Dedifferentiated amniotic fluid mesenchymal stem cell (primary cell): ENCODE results near the gene SFXN1.
"Not testable (repeated sequence)": the region's sequence is repeated elsewhere in the genome, so short reads cannot be mapped to it uniquely, and the experiment has no call there.

Experiments
- DNase-seq: peaks from one replicate; pipeline ENCODE4 v3.0.0-alpha.2; 2016; ENCODE audit errors: extremely low spot score

The SFXN1 gene, protein sequence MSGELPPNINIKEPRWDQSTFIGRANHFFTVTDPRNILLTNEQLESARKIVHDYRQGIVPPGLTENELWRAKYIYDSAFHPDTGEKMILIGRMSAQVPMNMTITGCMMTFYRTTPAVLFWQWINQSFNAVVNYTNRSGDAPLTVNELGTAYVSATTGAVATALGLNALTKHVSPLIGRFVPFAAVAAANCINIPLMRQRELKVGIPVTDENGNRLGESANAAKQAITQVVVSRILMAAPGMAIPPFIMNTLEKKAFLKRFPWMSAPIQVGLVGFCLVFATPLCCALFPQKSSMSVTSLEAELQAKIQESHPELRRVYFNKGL

DNA sequence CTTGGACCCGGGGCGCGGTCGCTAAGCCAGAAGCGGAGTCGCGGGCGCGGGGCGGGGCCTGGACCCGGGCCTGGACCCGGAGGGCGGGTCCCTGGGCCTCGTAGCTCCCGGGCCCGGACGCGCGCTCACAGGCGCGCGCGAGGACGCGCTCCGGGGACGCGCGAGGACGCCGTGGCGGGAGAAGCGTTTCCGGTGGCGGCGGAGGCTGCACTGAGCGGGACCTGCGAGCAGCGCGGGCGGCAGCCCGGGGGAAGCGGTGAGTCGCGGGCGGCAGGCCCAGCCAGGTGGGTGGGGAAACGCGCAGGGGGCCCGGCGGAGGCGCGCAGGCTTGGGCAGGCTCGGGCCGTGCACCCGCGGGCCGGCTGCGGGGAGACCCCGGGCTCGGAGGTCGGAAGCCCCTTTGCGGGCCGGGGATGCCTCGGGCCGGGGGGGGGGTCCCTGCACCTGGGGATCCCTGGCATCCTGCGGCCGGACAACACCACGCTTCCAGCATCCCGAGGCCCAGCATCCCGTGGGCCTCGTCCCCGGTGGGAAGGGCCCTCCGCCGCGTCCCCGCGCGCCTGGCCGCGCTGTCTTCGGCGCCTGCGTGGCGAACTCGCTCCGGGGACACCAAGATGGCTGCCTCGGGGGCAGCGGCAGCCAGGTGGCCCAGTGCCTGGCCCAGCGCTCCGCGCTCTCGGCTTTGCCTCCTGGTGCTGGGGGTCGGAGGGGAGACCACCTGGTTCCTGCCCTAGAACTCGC is at the start of gene SFXN1:
SFXN1 (plus strand) TSS at position 177 of the 741 bp plus-strand sequence. CDS start 13,544 bp downstream, outside the sequence.
- DNase-seq, result peak; percentile 40

DNA sequence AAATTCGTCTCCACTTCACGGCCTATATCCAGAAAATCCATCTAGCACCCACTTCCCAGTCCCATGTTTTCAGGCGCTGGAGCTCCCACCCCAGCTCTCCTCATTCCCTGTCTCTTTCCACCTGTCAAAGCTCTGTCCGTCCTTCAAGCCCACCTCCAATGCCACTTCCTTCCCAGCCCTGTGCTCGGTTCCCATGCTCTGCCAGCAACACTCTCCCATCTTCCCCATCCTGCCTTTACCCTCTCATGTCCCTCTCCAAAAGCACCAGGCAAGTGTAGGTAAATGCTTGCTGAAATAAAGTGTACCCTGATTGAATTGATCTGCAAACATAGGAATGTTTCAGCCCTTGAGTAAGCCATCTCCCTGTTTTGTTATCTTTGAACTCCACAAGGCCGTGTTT is 43.6 kb upstream of the SFXN1 start:
- DNase-seq, result no peak

DNA sequence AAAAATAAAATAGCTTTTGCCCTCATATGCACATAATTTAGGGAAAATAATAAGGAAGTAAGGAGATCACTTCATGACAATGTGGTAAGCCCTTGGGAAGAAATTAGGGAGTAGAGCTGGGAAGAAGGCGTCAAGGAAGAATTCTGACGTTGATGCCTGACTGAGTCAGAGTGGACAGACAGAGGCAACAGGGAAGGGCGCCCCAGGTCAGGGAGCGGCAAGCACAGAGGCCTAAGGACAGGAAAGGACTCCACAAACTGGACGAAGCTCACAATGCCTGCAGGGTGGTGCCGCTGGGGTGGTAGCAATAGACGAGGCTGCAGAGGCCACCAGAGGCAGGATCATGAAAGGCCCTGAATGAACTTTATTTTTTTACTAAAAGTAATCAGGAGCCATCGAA is 42.0 kb upstream of the SFXN1 start:
- DNase-seq, result no peak

DNA sequence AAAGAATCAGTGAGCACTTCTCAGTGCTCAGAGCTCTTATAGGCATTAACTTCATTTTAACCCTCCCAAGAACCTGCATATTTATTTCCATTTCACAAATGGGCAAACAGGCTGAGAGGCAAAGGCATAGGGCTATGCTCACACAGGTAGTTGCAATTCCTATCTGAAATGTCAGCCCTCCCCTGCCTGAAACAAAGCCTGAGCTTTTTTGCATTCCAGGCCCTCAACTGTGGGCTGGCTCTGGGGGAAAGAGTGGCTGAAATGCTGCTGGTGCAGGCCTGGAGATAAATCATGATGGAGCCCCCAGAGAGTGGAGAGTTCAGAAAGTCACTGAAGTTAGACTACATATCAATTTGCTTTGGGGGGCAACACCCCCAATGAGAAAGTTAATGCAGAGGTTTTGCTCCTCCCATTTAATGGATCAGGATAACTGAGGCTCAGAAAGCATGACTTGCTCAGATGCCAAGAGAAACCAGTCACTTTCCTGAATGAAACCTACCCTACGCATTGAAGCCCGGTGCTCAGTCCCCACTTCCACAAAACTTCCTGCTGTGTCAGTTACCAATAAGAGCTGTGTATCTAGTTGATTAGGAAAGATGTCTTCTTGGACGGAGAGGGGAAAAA is 40.0 kb upstream of the SFXN1 start:
- no peak for DNase-seq

DNA sequence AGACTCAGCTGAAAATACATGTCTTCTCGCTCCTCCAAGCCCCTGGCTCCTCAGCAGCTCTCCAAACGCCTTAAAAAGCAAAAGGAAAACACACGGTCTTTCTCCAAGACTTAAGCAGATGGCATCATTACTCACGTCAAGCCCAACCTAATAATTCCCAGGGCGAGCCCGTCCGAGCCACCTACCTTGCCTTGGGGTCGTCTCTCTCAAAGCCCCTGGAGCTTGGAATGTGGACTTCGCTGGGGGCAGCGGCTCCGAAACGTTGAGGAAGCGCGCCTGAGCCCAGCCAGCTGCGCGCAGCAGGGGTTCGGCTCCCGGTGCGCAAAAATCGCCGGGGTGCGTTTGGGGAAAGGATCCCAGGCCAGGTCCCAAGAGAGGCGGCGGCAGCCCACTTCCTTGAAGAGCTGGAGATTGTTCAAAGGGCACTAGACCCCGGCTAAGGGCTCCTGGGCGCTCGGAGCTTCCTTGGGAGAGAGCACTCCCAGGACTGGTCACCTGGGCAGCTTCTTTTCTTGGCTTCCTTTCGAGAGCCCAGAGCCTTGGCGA is 34.8 kb upstream of the SFXN1 start:
- DNase-seq, result no peak

DNA sequence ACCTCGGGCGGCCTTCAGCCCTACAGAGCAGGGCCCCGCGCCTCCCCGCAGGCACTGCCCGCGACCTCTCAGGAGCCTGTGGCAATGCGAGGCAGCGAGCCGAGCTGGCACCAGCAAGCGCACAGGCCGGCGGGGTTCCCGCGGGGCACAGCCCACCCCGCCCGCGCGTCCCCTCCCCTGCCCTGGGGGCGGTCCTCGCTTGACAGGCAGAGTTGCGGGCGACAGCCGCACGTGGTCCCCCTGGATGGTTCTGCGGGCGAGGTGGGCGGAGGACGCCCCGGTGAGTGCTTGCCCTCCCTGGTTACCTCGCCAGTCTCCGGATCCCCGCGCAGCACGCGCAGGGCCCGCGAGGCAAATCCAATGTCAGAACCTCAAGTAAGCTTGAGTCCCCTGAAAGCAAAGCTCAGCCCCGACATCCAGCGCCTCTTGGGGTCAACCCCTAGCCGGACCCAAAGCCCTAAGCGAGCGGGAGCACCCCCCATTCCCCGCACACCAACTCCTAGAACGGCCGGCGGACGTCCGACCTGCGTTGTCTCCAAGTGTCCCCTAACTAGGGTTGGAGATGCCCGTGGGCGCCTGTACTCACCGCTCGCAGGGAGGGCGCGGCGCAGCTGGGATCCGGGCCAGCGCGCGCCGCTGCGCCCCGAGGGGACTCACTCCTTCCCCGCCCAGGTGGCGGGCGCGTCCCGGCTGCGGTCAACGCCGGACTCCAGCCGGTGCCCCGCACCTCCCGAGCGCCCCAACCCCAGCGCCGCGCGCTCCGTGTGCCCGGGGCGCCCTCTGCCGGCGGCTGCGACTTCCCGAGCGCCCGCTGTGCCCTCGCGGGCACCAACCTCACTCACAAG is 34.1 kb upstream of the SFXN1 start, which contains the start of gene DRD1:
DRD1 (minus strand) TSS at position 123 of the 845 bp plus-strand sequence. CDS start 1,083 bp downstream, outside the sequence.
- DNase-seq, result no peak

DNA sequence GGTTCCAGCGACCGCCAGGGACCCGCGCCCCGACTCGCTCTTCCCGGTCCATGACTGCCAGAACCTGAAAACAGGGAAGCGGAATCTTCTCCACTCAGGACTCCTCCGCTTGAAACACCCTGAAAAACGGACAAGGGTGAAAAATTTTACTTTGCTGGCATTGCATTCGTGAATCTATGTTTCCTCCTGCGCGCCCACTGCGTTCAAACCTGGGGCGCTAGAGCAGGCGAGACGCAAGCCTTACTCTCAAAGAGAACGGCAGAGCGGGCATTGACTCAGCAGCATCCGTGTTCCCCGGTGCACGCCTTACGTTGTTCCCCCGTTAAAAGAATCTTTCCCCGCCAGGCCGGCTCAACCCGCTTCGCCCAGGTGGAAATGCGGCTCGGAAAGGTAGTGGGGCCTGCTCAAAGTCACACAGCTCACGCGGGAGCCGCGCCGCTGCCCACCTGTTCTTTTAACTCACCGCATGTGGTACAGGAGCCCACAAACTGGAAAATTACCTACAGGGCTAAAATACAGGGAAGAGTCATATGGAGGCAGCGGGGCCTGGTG is 33.4 kb upstream of the SFXN1 start:
- no peak for DNase-seq

DNA sequence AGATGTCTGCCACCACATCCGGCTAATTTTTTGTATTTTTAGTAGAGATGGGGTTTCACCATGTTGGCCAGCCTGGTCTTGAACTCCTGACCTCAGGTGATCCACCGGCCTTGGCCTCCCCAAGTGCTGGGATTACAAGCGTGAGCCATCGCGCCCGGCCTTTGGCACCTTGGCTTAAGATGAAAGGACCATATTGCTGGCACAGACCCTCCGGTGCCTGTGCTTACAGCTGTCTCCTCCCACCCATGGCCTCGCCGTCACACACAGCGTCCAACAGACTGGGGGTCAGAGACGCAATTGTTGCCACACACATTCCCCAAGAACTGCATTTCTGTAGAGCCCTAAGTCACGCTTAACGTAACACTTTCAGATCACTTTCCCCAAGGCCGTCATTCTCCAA is 32.0 kb upstream of the SFXN1 start:
- DNase-seq, result not testable (repeated sequence)

DNA sequence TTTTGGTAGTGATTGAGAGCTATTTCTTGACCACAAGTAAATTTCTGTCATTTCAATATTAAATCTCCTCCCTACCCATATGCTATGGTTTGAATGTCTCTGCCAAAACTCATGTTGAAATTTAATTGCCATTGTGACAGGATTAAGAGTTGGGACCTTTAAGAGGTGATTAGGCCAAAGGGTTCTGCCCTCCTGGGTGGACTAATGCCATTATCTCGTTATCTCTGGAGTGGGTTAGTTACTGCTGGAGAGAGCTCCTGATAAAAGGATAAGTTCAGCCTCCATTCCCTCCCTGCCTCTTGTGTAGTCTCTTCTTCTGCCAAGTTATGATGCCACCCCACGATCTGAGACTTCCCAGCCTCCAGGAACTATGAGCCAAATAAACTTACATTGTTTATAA is 30.8 kb upstream of the SFXN1 start:
- no peak for DNase-seq

DNA sequence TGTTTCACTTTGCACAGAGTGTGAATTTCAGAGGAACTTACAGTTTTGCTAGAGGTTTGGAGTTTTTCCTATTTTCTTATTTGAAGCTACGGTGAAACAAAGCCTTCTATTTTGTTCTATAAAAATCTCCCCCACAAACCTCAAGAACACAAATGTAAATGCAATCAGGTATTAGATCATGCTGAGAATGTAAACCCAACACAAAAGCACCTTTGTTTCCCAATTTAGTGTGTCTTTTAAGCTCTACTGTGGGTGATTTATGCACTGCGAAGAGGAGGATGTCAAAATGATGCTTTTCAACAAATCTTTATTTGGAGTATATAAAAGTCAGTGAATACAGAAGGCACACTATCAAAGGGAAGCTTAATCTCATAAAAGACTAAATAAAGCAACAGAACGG is 30.1 kb upstream of the SFXN1 start:
- no peak for DNase-seq

DNA sequence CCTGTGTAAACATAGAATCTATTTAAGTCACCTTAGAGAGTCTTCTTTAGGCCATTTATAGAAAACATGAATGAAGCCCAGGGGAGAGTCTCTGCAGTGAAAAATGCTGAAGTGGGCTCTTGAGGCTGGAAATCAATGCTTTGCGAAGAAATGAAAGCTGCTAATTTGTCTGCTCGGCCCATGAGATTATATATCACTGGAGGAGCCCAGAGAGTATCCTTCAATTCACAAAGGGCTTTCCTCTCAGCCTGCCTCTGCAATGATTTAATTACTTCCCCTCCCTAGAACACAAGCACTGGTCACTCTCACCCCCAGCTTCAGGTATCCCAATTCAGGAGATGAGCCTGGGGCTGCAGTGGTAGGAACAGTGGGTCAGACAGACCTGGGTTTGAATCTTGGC is 26.2 kb upstream of the SFXN1 start:
- DNase-seq, result no peak

DNA sequence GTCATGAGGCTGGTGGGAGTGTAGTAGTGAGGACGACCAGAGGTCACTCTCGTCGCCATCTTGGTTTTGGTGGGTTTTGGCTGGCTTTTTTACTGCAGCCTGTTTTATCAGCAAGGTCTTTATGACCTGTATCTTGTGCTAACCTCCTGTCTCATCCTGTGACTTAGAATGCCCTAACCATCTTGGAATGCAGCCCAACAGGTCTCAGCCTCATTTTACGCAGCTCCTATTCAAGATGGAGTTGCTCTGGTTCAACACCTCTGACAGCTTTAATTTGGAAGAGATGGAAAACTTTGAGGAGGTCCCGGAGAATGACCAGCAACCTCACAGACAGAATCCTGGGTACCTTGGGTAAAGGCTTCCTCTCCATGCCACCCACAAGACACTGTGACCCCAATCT is 24.0 kb upstream of the SFXN1 start:
- not testable (repeated sequence) for DNase-seq

DNA sequence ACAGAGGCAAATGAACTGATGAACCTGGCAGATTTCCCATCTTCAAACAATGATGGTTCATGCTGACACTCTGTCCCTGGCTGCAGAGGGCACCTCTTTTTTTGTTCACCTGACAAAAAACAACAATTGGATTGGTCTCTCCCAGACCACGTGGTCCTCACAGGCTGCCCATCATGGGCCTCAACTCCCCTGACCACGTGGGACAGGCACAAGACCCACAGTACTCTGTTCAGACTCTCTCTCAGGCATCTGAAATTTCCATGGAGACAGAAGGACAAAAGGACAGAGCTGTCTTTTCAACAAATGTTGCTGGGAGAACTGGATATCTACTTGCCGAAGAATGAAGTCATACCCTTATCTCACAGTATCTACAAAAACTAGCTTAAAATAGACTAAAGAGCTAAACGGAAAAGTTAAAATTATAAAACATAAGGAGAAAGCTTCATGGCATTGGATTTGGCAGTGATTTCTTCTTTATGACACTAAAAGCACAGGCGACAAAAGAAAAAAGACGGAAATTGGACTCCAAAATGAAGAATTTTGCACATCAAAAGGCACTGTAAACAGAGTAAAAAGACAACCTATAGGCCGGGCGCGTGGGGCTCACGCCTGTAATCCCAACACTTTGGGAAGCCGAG is 22.1 kb upstream of the SFXN1 start:
- DNase-seq, result no peak

DNA sequence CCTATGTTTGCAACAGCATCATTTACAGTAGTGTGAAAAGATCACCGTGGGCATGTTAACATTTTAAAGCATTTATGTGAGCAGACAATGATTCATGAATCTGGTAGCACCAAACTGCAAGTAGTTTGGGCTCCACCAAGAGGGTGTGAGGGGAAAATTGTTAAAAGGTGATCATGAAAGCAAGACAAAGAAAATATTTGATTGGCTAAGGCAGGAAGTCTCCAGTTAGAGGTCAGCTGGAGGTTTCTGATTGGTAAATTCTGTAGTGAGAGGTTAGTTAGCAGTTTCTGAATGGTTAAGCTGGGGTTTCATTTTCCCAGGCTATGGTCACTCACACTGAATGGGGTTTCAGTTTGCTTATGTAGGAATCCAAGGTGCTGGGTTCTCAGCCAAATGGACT is 20.9 kb upstream of the SFXN1 start:
- no peak for DNase-seq

DNA sequence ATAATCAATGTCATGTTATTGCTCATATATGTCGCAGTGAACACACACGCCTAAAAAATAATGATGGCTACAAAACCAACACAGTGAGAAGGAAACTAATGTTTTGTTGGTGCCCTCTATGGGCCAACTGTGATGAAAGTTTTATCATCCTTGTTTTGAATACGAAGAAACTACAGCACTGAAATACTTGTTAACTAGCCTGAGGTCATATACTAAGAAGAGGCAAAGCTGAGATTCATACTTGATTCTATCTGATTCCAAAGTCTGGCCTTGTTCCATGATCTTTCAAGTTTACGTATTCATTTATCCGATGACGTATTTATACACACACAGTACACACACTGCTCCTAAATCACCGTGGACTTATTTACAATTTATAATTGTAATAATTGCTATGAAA is 18.2 kb upstream of the SFXN1 start:
- DNase-seq, result peak; percentile 27

DNA sequence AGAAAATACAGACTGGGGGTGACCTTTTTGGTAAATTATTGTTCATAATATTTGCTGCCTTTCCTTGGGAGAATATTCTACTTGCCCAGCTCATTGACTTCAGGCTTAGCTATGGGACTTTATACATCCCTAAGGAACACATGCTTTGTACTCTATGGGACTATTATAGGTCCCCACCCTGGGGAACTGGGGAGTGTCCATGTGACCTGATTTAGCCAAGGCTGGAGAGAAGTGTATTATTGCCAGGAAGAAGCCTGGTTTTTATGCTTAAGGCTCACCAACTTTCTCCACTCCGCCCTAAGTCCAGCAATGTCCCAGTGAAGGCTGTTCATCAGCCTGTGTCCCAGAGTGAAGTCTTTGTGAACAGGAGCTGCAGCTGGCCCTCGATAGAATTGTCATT is 17.8 kb upstream of the SFXN1 start:
- no peak for DNase-seq

DNA sequence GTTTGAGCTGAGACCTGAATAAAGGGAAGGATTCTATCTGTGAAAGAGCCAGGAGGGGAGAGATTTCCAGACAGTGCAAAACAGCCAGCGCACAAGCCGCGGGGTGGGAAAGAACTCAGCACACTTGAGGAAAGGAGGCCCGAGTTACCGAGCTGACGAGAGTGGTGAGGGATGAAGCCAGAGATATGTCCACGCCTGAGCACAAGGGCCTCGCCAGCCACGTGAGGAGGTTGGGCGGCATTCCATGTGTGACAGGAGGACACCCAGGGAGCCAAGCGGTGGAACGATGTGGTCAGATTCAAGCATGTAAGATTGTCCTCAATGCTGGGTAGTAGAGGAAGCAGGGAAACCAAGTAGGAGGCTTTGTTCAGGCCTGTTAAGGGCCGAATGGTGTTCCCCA is 17.0 kb upstream of the SFXN1 start:
- DNase-seq, result no peak

DNA sequence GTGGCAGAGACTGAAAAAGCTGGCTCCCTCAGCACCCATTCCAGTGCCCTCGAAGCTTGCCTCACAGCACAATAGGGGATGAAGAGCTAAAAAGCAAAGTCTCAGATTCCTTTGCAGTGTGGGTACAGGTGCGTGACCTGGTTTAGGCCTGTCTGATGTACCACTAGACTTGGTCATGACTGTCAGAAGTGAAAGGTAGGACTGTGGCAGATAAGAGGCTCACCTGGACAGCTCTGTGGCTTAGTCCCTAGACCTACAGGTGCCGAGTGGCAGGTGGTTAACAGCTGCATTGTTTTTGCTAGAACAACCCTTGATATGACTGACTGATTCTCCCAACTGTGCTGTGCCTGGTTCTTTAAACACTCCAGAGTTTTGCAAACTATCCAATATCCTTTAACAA is 14.7 kb upstream of the SFXN1 start:
- no peak for DNase-seq

DNA sequence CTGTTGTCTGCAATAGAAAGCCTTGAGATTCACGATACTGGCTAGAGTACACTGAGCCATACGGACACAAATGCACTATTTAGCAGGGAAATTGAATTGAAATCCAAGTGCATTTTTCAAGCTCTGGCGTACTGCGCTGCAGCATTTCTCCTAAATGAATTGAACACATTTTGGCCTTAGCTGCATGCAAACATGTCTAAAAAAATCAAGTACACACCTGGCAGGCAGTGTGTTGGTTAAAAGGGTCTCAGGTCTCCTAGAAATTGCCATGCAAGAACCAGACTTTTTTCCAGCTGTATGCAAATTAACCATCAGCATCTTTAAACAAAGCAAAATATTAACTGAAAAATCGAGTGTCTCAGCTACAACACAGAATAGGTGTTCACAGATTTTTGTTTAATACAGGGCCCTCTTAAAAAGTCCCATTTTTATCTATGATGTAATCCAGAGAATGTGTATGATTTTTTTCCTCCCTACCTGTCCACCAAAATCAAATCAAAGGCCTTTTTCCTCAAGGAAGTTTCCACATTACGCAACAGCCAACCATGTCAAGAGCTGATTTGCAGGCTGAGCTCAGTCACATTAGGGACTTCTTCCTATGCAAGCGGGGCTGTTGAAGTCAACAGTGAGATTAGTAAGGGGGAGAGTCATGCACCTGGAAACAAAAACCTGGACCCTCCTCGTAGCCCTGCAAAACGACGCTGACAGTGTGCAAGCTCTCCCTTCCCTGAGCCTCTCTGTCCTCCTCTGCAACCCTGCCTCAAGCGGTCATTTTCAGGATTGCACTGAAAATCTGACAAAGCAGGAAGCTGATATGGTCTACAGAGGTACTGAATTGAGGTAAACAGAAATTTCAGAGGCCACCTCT is 14.1 kb upstream of the SFXN1 start:
- peak; percentile 25 for DNase-seq

DNA sequence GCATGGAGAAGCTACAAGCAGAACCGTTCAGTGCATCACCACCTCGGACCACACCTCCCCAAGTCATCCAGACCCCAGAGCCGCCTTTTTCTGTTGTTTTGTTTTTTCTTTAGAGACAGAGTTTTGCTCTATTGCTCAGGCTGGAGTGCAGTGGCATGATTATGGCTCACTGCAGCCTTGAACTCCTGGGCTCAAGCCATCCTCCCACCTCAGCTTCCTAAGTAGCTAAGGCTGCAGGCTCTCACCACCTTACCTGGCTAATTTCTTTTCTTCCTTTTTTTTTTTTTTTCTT is 13.5 kb upstream of the SFXN1 start:
- no peak for DNase-seq
